ENCODE data around the gene TCF7L1.

TCF7L1 gene

GRCh38 chr2:85213901-85214512 is 80.8 kb downstream of the TCF7L1 start:
- TF ChIP-seq ZNF274 (IDR thresholded peaks at IDR 0.05; ENCODE audit: low read depth, low read length): no peak
- no peak for TF ChIP-seq YY1 (IDR thresholded peaks at IDR 0.05; ENCODE audit: insufficient read depth, insufficient read length)
- no peak for TF ChIP-seq SUZ12 (IDR thresholded peaks at IDR 0.05; ENCODE audit: extremely low read depth, insufficient read depth, insufficient read length)
- H3K36me3 ChIP-seq (ENCODE audit: insufficient read depth, insufficient read length, low read length): no peaks in the 10 kb centered on the region
- no peaks in the 10 kb centered on the region for H3K27me3 ChIP-seq (ENCODE audit: insufficient read depth, insufficient read length)
- H3K4me1 ChIP-seq (ENCODE audit: insufficient read depth, insufficient read length): peaks cover 8% of the 10 kb centered on the region
- no peaks in the 10 kb centered on the region for H3K9me3 ChIP-seq (ENCODE audit: insufficient read depth, low read length)
- H3K4me3 ChIP-seq (ENCODE audit: insufficient read length, low read depth): no peak overlapping the region
- no peak for DNase-seq (ENCODE audit: low read depth, low spot score)
- no peak overlapping the region for H3K9ac ChIP-seq (ENCODE audit: insufficient read length, low read depth)

DNA sequence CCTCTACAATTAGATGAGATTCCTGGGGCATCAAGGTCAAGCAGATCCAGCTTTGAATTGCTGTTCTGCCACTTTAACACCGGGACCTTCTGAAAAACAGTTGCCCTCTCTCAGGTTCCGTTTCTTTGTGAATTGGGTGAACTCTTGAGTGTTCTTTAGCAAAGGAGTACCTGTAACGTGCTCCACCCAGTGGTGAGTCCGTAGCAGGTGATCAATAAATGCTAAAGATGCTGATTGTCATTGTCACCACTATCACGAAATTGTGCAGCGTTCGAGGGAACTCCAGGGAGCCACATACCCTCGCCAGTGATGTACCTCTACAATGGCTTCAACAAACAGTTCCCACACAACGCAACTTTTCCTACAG is 81.9 kb downstream of the TCF7L1 start:
- Histone ChIP-seq H3K9ac (ENCODE audit: insufficient read length, low read depth) (no peak overlapping the region), H3K9me3 (ENCODE audit: insufficient read depth, low read length) (no peaks in the 10 kb centered on the region), H3K4me1 (ENCODE audit: insufficient read depth, insufficient read length) (peaks cover 8% of the 10 kb centered on the region), H3K4me3 (ENCODE audit: insufficient read length, low read depth) (no peak overlapping the region), H3K36me3 (ENCODE audit: insufficient read depth, insufficient read length, low read length) (no peaks in the 10 kb centered on the region), H3K27me3 (ENCODE audit: insufficient read depth, insufficient read length) (no peaks in the 10 kb centered on the region)
- no peak for TF ChIP-seq YY1 (IDR thresholded peaks at IDR 0.05; ENCODE audit: insufficient read depth, insufficient read length)
- no peak for TF ChIP-seq ZNF274 (IDR thresholded peaks at IDR 0.05; ENCODE audit: low read depth, low read length)
- no peak for TF ChIP-seq SUZ12 (IDR thresholded peaks at IDR 0.05; ENCODE audit: extremely low read depth, insufficient read depth, insufficient read length)
- DNase-seq (ENCODE audit: low read depth, low spot score): no peak

GRCh38 chr2:85215448-85216401 is 82.5 kb downstream of the TCF7L1 start:
- DNase-seq (ENCODE audit: low read depth, low spot score): peak; percentile 35
- Histone ChIP-seq H3K36me3 (ENCODE audit: insufficient read depth, insufficient read length, low read length) (no peaks in the 10 kb centered on the region), H3K4me3 (ENCODE audit: insufficient read length, low read depth) (no peak overlapping the region), H3K4me1 (ENCODE audit: insufficient read depth, insufficient read length) (peaks cover 8% of the 10 kb centered on the region), H3K27me3 (ENCODE audit: insufficient read depth, insufficient read length) (no peaks in the 10 kb centered on the region), H3K9ac (ENCODE audit: insufficient read length, low read depth) (no peak overlapping the region), H3K9me3 (ENCODE audit: insufficient read depth, low read length) (no peaks in the 10 kb centered on the region)
- TF ChIP-seq YY1 (IDR thresholded peaks at IDR 0.05; ENCODE audit: insufficient read depth, insufficient read length) (no peak), SUZ12 (IDR thresholded peaks at IDR 0.05; ENCODE audit: extremely low read depth, insufficient read depth, insufficient read length) (no peak), ZNF274 (IDR thresholded peaks at IDR 0.05; ENCODE audit: low read depth, low read length) (no peak)

DNA sequence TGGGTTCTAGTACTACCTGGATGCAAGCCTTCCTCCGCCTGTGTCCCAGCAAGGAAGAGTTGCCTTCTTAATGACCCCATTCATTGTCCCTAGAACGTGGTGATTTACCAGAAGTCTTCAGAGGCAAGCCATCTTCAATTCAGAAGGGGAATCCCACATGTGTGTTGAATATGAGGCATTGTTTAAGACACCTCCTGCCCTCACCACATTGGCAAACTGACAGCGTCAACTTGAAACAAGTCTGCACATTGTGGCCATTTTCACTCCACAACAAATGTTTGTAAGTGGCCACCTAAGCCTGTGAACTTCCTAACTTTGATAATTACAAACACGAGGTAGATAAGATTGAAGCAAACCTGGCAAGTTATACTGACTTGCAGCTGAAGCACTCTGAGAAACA is 83.7 kb downstream of the TCF7L1 start:
- Histone ChIP-seq H3K4me3 (ENCODE audit: insufficient read length, low read depth) (no peak overlapping the region), H3K4me1 (ENCODE audit: insufficient read depth, insufficient read length) (peaks cover 8% of the 10 kb centered on the region), H3K36me3 (ENCODE audit: insufficient read depth, insufficient read length, low read length) (no peaks in the 10 kb centered on the region), H3K9me3 (ENCODE audit: insufficient read depth, low read length) (no peaks in the 10 kb centered on the region), H3K9ac (ENCODE audit: insufficient read length, low read depth) (no peak overlapping the region), H3K27me3 (ENCODE audit: insufficient read depth, insufficient read length) (no peaks in the 10 kb centered on the region)
- TF ChIP-seq YY1 (IDR thresholded peaks at IDR 0.05; ENCODE audit: insufficient read depth, insufficient read length): no peak
- TF ChIP-seq ZNF274 (IDR thresholded peaks at IDR 0.05; ENCODE audit: low read depth, low read length): no peak
- no peak for TF ChIP-seq SUZ12 (IDR thresholded peaks at IDR 0.05; ENCODE audit: extremely low read depth, insufficient read depth, insufficient read length)
- no peak for DNase-seq (ENCODE audit: low read depth, low spot score)

DNA sequence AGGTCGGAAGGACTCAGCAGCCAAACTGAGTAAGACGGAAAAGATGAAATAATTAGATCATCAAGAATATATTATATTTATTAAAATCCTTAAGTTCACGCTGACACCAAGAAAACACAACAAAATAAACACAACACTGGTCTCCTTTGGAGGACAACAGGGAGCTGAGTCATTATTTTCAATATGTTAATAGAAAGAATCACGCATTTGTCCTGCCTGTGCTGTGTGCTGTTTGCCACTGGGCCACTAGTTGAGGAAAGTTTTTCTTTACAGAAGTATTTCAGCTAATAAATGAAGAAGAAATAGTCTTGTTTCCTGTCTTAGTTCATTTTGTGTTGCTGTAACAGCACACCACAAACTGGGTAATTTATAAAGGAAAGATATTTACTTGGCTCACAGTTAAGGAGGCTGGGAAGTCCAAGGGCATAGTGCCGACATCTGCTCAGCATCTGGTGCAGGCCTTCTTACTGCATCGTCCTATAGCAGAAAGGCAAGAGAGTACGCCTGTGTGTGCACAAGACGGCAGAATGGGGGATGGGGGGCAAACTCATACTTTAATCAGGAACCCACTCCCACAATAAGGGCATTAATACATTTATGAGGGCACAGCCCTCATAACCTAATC is 88.0 kb downstream of the TCF7L1 start:
- no peaks in the 10 kb centered on the region for H3K27me3 ChIP-seq (ENCODE audit: insufficient read depth, insufficient read length)
- TF ChIP-seq YY1 (IDR thresholded peaks at IDR 0.05; ENCODE audit: insufficient read depth, insufficient read length) (no peak), ZNF274 (IDR thresholded peaks at IDR 0.05; ENCODE audit: low read depth, low read length) (no peak), SUZ12 (IDR thresholded peaks at IDR 0.05; ENCODE audit: extremely low read depth, insufficient read depth, insufficient read length) (no peak)
- H3K9ac ChIP-seq (ENCODE audit: insufficient read length, low read depth): no peak overlapping the region
- H3K4me3 ChIP-seq (ENCODE audit: insufficient read length, low read depth): no peak overlapping the region
- H3K36me3 ChIP-seq (ENCODE audit: insufficient read depth, insufficient read length, low read length): no peaks in the 10 kb centered on the region
- no peaks in the 10 kb centered on the region for H3K4me1 ChIP-seq (ENCODE audit: insufficient read depth, insufficient read length)
- DNase-seq (ENCODE audit: low read depth, low spot score): no peak
- H3K9me3 ChIP-seq (ENCODE audit: insufficient read depth, low read length): no peaks in the 10 kb centered on the region

DNA sequence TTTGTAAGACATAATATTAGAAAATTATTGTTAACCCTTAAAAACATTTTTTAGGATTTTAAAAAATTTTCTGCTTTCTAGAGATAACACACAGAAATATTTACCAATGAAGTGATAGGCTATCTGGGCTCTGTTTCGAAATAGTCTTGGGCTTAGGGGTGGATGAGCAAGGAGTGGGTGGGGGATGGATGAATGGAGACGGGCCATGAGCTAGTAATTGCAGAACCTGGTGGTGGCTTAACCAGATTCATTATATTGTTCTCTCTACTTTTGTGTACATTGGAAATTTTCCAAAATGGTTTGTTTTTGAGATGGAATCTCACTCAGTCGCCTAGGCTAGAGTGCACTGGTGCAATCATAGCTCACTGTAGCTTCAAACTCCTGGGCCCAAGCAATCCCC is 89.6 kb downstream of the TCF7L1 start:
- H3K27me3 ChIP-seq (ENCODE audit: insufficient read depth, insufficient read length): no peaks in the 10 kb centered on the region
- no peak overlapping the region for H3K9ac ChIP-seq (ENCODE audit: insufficient read length, low read depth)
- H3K36me3 ChIP-seq (ENCODE audit: insufficient read depth, insufficient read length, low read length): no peaks in the 10 kb centered on the region
- H3K9me3 ChIP-seq (ENCODE audit: insufficient read depth, low read length): no peaks in the 10 kb centered on the region
- H3K4me3 ChIP-seq (ENCODE audit: insufficient read length, low read depth): no peak overlapping the region
- peaks cover 2% of the 10 kb centered on the region for H3K4me1 ChIP-seq (ENCODE audit: insufficient read depth, insufficient read length)
- DNase-seq (ENCODE audit: low read depth, low spot score): no peak
- no peak for TF ChIP-seq ZNF274 (IDR thresholded peaks at IDR 0.05; ENCODE audit: low read depth, low read length)
- no peak for TF ChIP-seq YY1 (IDR thresholded peaks at IDR 0.05; ENCODE audit: insufficient read depth, insufficient read length)
- no peak for TF ChIP-seq SUZ12 (IDR thresholded peaks at IDR 0.05; ENCODE audit: extremely low read depth, insufficient read depth, insufficient read length)

DNA sequence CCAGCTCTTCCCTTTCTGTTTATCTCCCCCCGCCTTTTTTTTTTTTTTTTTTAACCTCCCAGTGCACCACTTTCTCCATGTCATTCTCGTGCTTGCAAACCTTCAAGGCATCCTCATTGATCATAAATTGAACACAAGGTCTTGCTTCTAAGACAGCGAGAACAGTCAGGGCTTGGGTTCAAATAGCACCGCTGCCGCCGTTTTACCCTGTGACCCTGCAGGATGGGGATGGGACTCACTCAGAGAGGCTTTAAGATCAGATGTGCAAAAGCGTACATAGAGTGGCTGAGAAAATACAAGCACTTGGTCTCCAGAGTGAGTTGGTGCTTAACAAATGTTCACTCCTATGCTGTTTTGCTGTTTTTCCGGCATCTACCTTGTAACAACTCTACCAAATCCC is 93.6 kb downstream of the TCF7L1 start:
- Histone ChIP-seq H3K9me3 (ENCODE audit: insufficient read depth, low read length) (no peaks in the 10 kb centered on the region), H3K4me1 (ENCODE audit: insufficient read depth, insufficient read length) (peaks cover 2% of the 10 kb centered on the region), H3K9ac (ENCODE audit: insufficient read length, low read depth) (no peak overlapping the region), H3K4me3 (ENCODE audit: insufficient read length, low read depth) (no peak overlapping the region), H3K36me3 (ENCODE audit: insufficient read depth, insufficient read length, low read length) (no peaks in the 10 kb centered on the region), H3K27me3 (ENCODE audit: insufficient read depth, insufficient read length) (no peaks in the 10 kb centered on the region)
- no peak for TF ChIP-seq YY1 (IDR thresholded peaks at IDR 0.05; ENCODE audit: insufficient read depth, insufficient read length)
- no peak for TF ChIP-seq SUZ12 (IDR thresholded peaks at IDR 0.05; ENCODE audit: extremely low read depth, insufficient read depth, insufficient read length)
- no peak for TF ChIP-seq ZNF274 (IDR thresholded peaks at IDR 0.05; ENCODE audit: low read depth, low read length)
- no peak for DNase-seq (ENCODE audit: low read depth, low spot score)

Data from NT2/D1 (cell line).